A673 (cell line): ENCODE results near the gene SF3B5.
"Not testable (repeated sequence)": the region's sequence is repeated elsewhere in the genome, so short reads cannot be mapped to it uniquely, and the experiment has no call there.

Experiments
- EZH2 ChIP-seq: fragments of 200-600 bp; sonication (generic); IDR thresholded peaks from 2 replicates; pipeline ENCODE4 v1.6.1; 2017; ENCODE audit warnings: borderline replicate concordance, low read depth, mild to moderate bottlenecking, mixed read lengths, antibody characterized with exemption, low read length; ENCODE audit not compliant: poor library complexity, severe bottlenecking
- TF ChIP-seq, protein P1 (sequence below): fragments of 300-800, 200-600 bp; sonication (generic); conservative IDR thresholded peaks from 2 replicates; pipeline ENCODE4 v1.5.1; 2017; ENCODE audit warnings: low read depth, mild to moderate bottlenecking, antibody characterized with exemption, low read length, moderate library complexity, mixed read lengths

DNA sequence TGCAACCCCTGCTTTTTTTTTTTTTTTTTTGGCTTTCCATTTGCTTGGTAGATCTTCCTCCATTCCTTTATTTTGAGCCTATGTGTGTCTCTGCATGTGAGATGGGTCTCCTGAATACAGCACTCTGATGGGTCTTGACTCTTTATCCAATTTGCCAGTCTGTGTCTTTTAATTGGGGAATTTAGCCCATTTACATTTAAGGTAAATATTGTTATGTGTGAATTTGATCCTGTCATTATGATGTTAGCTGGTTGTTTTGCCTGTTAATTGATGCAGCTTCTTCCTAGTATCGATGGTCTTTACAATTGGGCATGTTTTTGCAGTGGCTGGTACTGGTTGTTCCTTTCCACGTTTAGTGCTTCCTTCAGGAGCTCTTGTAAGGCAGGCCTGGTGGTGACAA lies 50.4 kb downstream of the SF3B5 start:
- TF ChIP-seq, protein P1, sequence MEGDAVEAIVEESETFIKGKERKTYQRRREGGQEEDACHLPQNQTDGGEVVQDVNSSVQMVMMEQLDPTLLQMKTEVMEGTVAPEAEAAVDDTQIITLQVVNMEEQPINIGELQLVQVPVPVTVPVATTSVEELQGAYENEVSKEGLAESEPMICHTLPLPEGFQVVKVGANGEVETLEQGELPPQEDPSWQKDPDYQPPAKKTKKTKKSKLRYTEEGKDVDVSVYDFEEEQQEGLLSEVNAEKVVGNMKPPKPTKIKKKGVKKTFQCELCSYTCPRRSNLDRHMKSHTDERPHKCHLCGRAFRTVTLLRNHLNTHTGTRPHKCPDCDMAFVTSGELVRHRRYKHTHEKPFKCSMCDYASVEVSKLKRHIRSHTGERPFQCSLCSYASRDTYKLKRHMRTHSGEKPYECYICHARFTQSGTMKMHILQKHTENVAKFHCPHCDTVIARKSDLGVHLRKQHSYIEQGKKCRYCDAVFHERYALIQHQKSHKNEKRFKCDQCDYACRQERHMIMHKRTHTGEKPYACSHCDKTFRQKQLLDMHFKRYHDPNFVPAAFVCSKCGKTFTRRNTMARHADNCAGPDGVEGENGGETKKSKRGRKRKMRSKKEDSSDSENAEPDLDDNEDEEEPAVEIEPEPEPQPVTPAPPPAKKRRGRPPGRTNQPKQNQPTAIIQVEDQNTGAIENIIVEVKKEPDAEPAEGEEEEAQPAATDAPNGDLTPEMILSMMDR, result not testable (repeated sequence)
- not testable (repeated sequence) for TF ChIP-seq EZH2
